T-cell (primary cell): Measurements from ENCODE around the gene NR5A2. TPM values are rescaled to one million over a fixed set of nuclear protein-coding genes. Genes with fewer than 3 reads are reported as not detected.

Source experiments
- ATAC-seq, 4 experiments: fragments of 200-7000 bp in 3 of 4; fragments of 150-1000 bp in 1 of 4; cut with Tn5 transposase; replicated peaks in 1 of 4; 1 replicate in 3 of 4; 2 replicates in 1 of 4; pipeline ENCODE4 v1.10.0; 2021; ENCODE audit warnings: moderate library complexity in 3 of 4, mild to moderate bottlenecking in 2 of 4, moderate number of reproducible peaks in 1 of 4
- CTCF ChIA-PET, 2 donors: fragments of 300-600 bp; sonication (Branson Sonifier 250); formaldehyde crosslinking; loops; one replicate each; lab custom pipeline; 2022; ENCODE audit warnings: antibody characterized with exemption in 2 of 2; lab: Charles Lee
- POLR2A ChIA-PET, 2 donors: fragments of 300-600 bp; sonication (Branson Sonifier 250); formaldehyde crosslinking; loops; one replicate each; lab custom pipeline; 2022; ENCODE audit warnings: antibody characterized with exemption in 2 of 2; lab: Charles Lee
- DNase-seq, 35 experiments: peaks; one replicate each; pipeline versions ENCODE4 v3.0.0 to v3.0.0-alpha.2; 2013 to 2023
- H3K27ac ChIP-seq: one replicate; pipeline ENCODE4 v1.5.1; 2013; ENCODE audit warnings: low read length
- H3K27me3 ChIP-seq, 2 experiments: replicated peaks in 1 of 2; 1 replicate in 1 of 2; 2 replicates in 1 of 2; pipeline versions ENCODE4 v1.6.1 to v1.7.0; 2013; ENCODE audit warnings: low read length in 1 of 2, mixed read lengths in 1 of 2; ENCODE audit not compliant: control insufficient read depth in 2 of 2, insufficient read depth in 2 of 2; ENCODE audit errors: extremely low read depth in 1 of 2
- H3K36me3 ChIP-seq, 2 donors: 1 replicate in 1 of 2; 2 replicates in 1 of 2; pipeline versions ENCODE4 v1.6.1 to v1.7.0; 2013; ENCODE audit warnings: low read length in 1 of 2; ENCODE audit not compliant: control insufficient read depth in 2 of 2, insufficient read depth in 1 of 2; ENCODE audit errors: extremely low read depth in 1 of 2
- H3K4me1 ChIP-seq, 2 experiments: 1 replicate in 1 of 2; 2 replicates in 1 of 2; pipeline versions ENCODE4 v1.6.1 to v1.7.0; 2013; ENCODE audit warnings: low read length in 2 of 2, mixed read lengths in 1 of 2; ENCODE audit not compliant: insufficient read depth in 2 of 2, control insufficient read depth in 1 of 2; ENCODE audit errors: extremely low read depth in 1 of 2
- H3K4me3 ChIP-seq, 2 donors: 1 replicate in 1 of 2; 2 replicates in 1 of 2; pipeline versions ENCODE4 v1.5.1 to v1.7.0; 2013; ENCODE audit warnings: mild to moderate bottlenecking in 2 of 2, low read length in 1 of 2, moderate library complexity in 1 of 2; ENCODE audit not compliant: control insufficient read depth in 1 of 2; ENCODE audit errors: extremely low read depth in 1 of 2
- H3K9me3 ChIP-seq: 2 replicates; pipeline ENCODE4 v1.7.0; 2013
- H3K27ac Mint-ChIP-seq, 2 donors: one replicate each; pipeline ENCODE4 v1.8.0; 2020 to 2021; ENCODE audit warnings: mild to moderate bottlenecking in 2 of 2, mixed read lengths in 2 of 2
- H3K27me3 Mint-ChIP-seq, 2 donors: one replicate each; pipeline ENCODE4 v1.8.0; 2021 to 2022; ENCODE audit warnings: mixed read lengths in 2 of 2
- H3K36me3 Mint-ChIP-seq: one replicate; pipeline ENCODE4 v1.8.0; 2021; ENCODE audit warnings: mixed read lengths
- H3K4me1 Mint-ChIP-seq, 3 donors: one replicate each; pipeline ENCODE4 v1.8.0; 2020 to 2022; ENCODE audit warnings: mixed read lengths in 3 of 3, mild to moderate bottlenecking in 1 of 3
- H3K4me3 Mint-ChIP-seq, 3 donors: one replicate each; pipeline ENCODE4 v1.8.0; 2020 to 2022; ENCODE audit warnings: mild to moderate bottlenecking in 3 of 3, mixed read lengths in 3 of 3, moderate library complexity in 3 of 3
- H3K9me3 Mint-ChIP-seq, 3 donors: one replicate each; pipeline ENCODE4 v1.8.0; 2020 to 2022; ENCODE audit warnings: mixed read lengths in 3 of 3
- WGBS: methylation state at CpG from one replicate; pipeline ENCODE4 v1.1.5; 2013; ENCODE audit warnings: missing lambda C conversion rate; ENCODE audit not compliant: insufficient coverage; 5-methylcytosine and 5-hydroxymethylcytosine counted together
- total RNA-seq, 35 experiments: library from RNA in 6 of 35; stranded (reverse) in 6 of 35; fragments of 120-200 nt in 1 of 35; gene quantifications; one replicate each; pipeline versions ENCODE4 v1.2.1 to v1.2.4 and lab custom pipeline; 2013 to 2026

Gene NR5A2
- total RNA-seq, 5 donors from 2014 or later (not counting 1 experiment from before 2014, with no cell fraction given): 0.15 to 0.19 TPM; not detected in 3

DNA sequence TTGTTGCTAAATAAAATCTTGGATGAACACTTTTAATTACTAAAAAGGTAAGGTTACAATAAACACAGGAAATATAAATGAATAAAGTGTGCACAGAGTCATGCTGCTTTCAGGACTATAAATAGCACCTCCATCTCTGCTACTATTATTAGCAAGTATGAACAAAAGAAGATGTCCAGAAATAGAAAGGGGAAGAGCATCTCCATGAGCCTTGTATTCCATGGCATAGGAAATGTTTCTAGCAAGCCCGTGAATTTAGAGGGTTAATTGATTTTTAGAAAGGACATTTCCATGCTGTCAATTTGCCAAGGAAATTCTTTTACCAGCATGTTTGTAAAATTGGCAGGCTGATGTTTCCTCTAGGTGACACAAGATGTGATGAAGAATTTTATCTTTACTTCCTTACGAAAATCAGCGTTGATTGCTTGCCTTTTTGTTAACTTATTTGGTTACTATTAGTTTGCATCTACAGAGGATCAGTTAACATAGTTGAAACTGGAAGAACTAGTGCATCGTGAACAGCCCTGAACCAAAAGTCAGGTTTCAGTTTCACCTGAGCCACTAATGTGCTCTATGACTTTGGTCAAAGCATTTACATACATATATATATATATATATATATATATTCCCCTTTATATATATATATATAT lies 45.3 kb downstream of the NR5A2 start:
- DNase-seq (no peak), ATAC-seq (no peak)
- Histone ChIP-seq H3K36me3 (no peaks in the 10 kb centered on the region), H3K27ac (no peak overlapping the region), H3K9me3 (no peaks in the 10 kb centered on the region), H3K4me1 (no peaks in the 10 kb centered on the region), H3K27me3 (peaks cover 0 to 5% of the 10 kb centered on the region in 2 experiments), H3K4me3 (no peak overlapping the region)
- peaks cover 15 to 26% of the 10 kb centered on the region in 2 donors for H3K27me3 Mint-ChIP-seq
- ChIA-PET CTCF (no interaction called here), POLR2A (no interaction called here)
- WGBS: no CpG with 5 or more reads among the region's 4 CpGs
- H3K4me1 Mint-ChIP-seq: peaks cover 0 to 5% (median 0%) of the 10 kb centered on the region in 3 donors
- no peak overlapping the region for H3K27ac Mint-ChIP-seq
- no peaks in the 10 kb centered on the region for H3K9me3 Mint-ChIP-seq
- no peaks in the 10 kb centered on the region for H3K36me3 Mint-ChIP-seq
- no peak overlapping the region for H3K4me3 Mint-ChIP-seq

DNA sequence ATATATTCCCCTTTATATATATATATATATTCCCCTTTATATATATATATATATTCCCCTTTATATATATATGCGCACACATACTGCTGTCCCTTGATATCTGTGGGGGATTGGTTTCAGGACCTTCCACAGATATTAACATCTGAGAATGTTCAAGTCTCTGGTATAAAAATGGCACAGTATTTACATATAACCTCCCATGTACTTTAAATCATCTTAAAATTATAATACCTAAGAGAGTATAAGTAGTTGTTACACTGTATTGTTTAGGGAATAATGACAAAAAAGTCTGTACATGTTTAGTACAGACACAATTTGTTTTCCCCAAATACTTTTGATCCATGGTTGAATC lies 45.8 kb downstream of the NR5A2 start:
- no CpG with 5 or more reads among the region's 1 CpG for WGBS
- H3K36me3 Mint-ChIP-seq: no peaks in the 10 kb centered on the region
- H3K36me3 ChIP-seq: no peaks in the 10 kb centered on the region
- CTCF ChIA-PET: no interaction called here
- no peak overlapping the region for H3K4me3 ChIP-seq
- peaks cover 0 to 5% (median 0%) of the 10 kb centered on the region in 3 donors for H3K4me1 Mint-ChIP-seq
- H3K4me3 Mint-ChIP-seq: no peak overlapping the region
- POLR2A ChIA-PET: no interaction called here
- H3K27me3 Mint-ChIP-seq: peaks cover 13 to 21% of the 10 kb centered on the region in 2 donors
- H3K27me3 ChIP-seq: peaks cover 0 to 5% of the 10 kb centered on the region in 2 experiments
- H3K4me1 ChIP-seq: no peaks in the 10 kb centered on the region
- no peak for ATAC-seq
- DNase-seq: no peak
- no peak overlapping the region for H3K27ac Mint-ChIP-seq
- H3K9me3 ChIP-seq: no peaks in the 10 kb centered on the region
- H3K27ac ChIP-seq: no peak overlapping the region
- no peaks in the 10 kb centered on the region for H3K9me3 Mint-ChIP-seq

GRCh38 chr1:200075522-200075921 lies 48.0 kb downstream of the NR5A2 start:
- POLR2A ChIA-PET: no interaction called here
- Histone ChIP-seq H3K27me3 (peaks cover 0 to 5% of the 10 kb centered on the region in 2 experiments), H3K9me3 (no peaks in the 10 kb centered on the region), H3K4me3 (no peak overlapping the region), H3K4me1 (no peaks in the 10 kb centered on the region), H3K27ac (no peak overlapping the region), H3K36me3 (no peaks in the 10 kb centered on the region)
- no CpG with 5 or more reads among the region's 8 CpGs for WGBS
- DNase-seq (no peak), ATAC-seq (no peak)
- no peak overlapping the region for H3K4me3 Mint-ChIP-seq
- no peak overlapping the region for H3K27ac Mint-ChIP-seq
- H3K9me3 Mint-ChIP-seq: no peaks in the 10 kb centered on the region
- peaks cover 0 to 5% (median 0%) of the 10 kb centered on the region in 3 donors for H3K4me1 Mint-ChIP-seq
- CTCF ChIA-PET: no interaction called here
- no peaks in the 10 kb centered on the region for H3K36me3 Mint-ChIP-seq
- H3K27me3 Mint-ChIP-seq: peaks cover 9 to 22% of the 10 kb centered on the region in 2 donors

DNA sequence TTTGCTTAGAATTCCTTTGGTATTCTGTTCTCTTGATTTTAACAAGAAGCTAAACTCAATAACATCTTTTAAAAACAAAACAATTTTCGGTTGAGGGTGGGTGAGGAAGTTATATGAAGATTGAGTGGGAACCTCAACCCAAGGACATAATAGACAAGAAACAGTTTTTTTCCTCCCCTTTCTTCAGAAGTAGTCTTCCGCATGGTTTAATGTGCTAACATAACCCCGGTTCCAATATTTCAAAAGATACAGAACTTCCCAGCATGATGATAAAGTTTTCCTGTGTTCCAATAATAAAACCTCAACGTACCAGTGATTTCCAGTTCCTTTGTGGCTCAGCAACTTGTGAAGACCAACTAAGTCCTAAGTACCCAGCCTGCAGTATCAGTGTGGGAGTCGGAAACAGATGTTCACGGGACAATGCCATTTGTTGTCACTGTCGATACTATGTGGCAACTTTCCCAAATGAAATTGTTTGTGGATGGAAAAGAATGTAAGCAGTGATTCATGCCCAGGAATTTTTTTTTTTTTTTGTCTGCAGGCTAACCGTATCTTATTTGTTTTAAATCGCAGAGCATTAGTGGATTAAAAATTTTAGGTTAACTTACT lies 48.5 kb downstream of the NR5A2 start:
- no peak overlapping the region for H3K27ac ChIP-seq
- no peak for ATAC-seq
- Mint-ChIP-seq H3K4me1 (peaks cover 0 to 5% (median 0%) of the 10 kb centered on the region in 3 donors), H3K27me3 (peaks cover 10 to 22% of the 10 kb centered on the region in 2 donors), H3K27ac (no peak overlapping the region), H3K4me3 (no peak overlapping the region), H3K9me3 (no peaks in the 10 kb centered on the region), H3K36me3 (no peaks in the 10 kb centered on the region)
- POLR2A ChIA-PET: no interaction called here
- no peaks in the 10 kb centered on the region for H3K9me3 ChIP-seq
- H3K27me3 ChIP-seq: peaks cover 0 to 5% of the 10 kb centered on the region in 2 experiments
- 62% methylated on average over 5 of the region's 9 CpGs for WGBS
- CTCF ChIA-PET: no interaction called here
- no peak for DNase-seq
- H3K4me3 ChIP-seq: no peak overlapping the region
- no peaks in the 10 kb centered on the region for H3K4me1 ChIP-seq
- H3K36me3 ChIP-seq: no peaks in the 10 kb centered on the region

GRCh38 chr1:200079232-200079940 lies 51.9 kb downstream of the NR5A2 start:
- Mint-ChIP-seq H3K36me3 (no peaks in the 10 kb centered on the region), H3K4me3 (no peak overlapping the region), H3K27me3 (peaks cover 13 to 17% of the 10 kb centered on the region in 2 donors), H3K9me3 (no peaks in the 10 kb centered on the region), H3K4me1 (peaks cover 0 to 5% (median 0%) of the 10 kb centered on the region in 3 donors), H3K27ac (no peak overlapping the region)
- Histone ChIP-seq H3K27ac (no peak overlapping the region), H3K36me3 (no peaks in the 10 kb centered on the region), H3K4me1 (no peaks in the 10 kb centered on the region), H3K4me3 (no peak overlapping the region), H3K9me3 (no peaks in the 10 kb centered on the region), H3K27me3 (peaks cover 0 to 3% of the 10 kb centered on the region in 2 experiments)
- ChIA-PET CTCF (no interaction called here), POLR2A (no interaction called here)
- ATAC-seq (no peak), DNase-seq (no peak)
- 70% methylated on average over 3 of the region's 8 CpGs for WGBS

GRCh38 chr1:200081151-200081968 lies 53.9 kb downstream of the NR5A2 start:
- H3K36me3 Mint-ChIP-seq: no peaks in the 10 kb centered on the region
- H3K9me3 ChIP-seq: no peaks in the 10 kb centered on the region
- no peaks in the 10 kb centered on the region for H3K9me3 Mint-ChIP-seq
- peaks cover 19 to 22% of the 10 kb centered on the region in 2 donors for H3K27me3 Mint-ChIP-seq
- WGBS: 68% methylated on average over 3 of the region's 5 CpGs
- no peaks in the 10 kb centered on the region for H3K36me3 ChIP-seq
- H3K4me3 Mint-ChIP-seq: no peak overlapping the region
- ChIA-PET POLR2A (no interaction called here), CTCF (no interaction called here)
- no peak overlapping the region for H3K27ac Mint-ChIP-seq
- H3K4me1 Mint-ChIP-seq: no peaks in the 10 kb centered on the region
- ATAC-seq (no peak), DNase-seq (no peak)
- H3K4me3 ChIP-seq: no peak overlapping the region
- H3K27ac ChIP-seq: no peak overlapping the region
- peaks cover 0 to 3% of the 10 kb centered on the region in 2 experiments for H3K27me3 ChIP-seq
- no peaks in the 10 kb centered on the region for H3K4me1 ChIP-seq
